GM12891 (cell line): ENCODE data around the gene WDR3.

Experiments
- DNase-seq: peaks from one replicate; pipeline ENCODE4 v3.0.0; 2011; ENCODE audit warnings: low spot score; ENCODE audit not compliant: insufficient read length
- FAIRE-seq: peaks from 2 replicates; lab custom pipeline; 2011; peaks lifted over from hg19 to GRCh38; lab: Jason Lieb, UNC
- PAX5 ChIP-seq: IDR thresholded peaks from 2 replicates; pipeline ENCODE4 v1.6.1; 2011; ENCODE audit warnings: low read length, moderate library complexity, mild to moderate bottlenecking; ENCODE audit not compliant: insufficient read depth, severe bottlenecking
- POLR2A ChIP-seq: IDR thresholded peaks from 2 replicates; pipeline ENCODE4 v1.6.1; 2011; ENCODE audit warnings: low read depth, low read length, control low read depth
- POLR2AphosphoS5 ChIP-seq: IDR thresholded peaks from 2 replicates; pipeline ENCODE4 v1.6.1; 2011; ENCODE audit warnings: low read depth, low read length, control low read depth
- POU2F2 ChIP-seq: IDR thresholded peaks from 2 replicates; pipeline ENCODE4 v1.6.1; 2011; ENCODE audit warnings: low read depth, mild to moderate bottlenecking, control low read depth, low read length, moderate library complexity
- SPI1 ChIP-seq: IDR thresholded peaks from 2 replicates; pipeline ENCODE4 v1.6.1; 2011; ENCODE audit warnings: low read depth, low read length, control low read depth
- TAF1 ChIP-seq: IDR thresholded peaks from 2 replicates; pipeline ENCODE4 v1.6.1; 2011; ENCODE audit warnings: low read depth, low read length, control low read depth

WDR3 gene

DNA sequence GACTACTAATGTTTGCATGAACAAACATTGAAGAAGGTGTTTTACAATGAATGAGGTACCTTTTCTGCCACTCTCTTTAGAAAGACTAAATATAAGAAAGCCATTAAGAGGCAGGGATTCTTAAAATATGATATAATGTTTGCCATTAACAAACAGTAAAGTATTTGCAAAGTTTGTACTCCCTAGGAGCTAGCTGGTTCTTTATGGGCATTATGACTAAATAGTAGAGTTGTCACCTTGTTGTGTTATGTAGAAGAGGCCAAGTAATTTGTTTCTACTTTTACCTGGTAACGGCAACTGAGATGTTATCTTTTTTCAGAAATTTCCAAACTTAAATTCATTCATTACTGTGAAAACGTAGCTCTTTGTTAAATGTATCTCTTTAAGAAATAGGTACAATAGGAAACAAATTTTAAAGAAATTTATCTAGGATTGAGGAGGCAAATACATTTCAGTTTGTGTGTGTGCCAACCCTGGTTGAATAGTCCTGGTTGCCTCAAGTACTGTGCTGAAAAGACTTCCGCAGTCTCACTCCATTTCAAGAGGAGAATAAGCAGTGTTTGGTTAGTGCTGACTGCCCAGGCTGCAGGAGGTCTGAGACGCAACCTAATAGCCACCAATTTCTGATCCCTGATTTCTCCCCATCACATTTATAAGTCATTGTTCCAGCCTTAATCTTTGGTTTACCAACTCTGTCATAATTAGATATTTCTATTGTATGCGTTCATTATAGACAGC, 52.1 kb downstream of the WDR3 start:
- TF ChIP-seq POLR2AphosphoS5 (no peak), SPI1 (no peak), POLR2A (no peak), POU2F2 (no peak), PAX5 (no peak), TAF1 (no peak)
- no peak for FAIRE-seq
- no peak for DNase-seq

DNA sequence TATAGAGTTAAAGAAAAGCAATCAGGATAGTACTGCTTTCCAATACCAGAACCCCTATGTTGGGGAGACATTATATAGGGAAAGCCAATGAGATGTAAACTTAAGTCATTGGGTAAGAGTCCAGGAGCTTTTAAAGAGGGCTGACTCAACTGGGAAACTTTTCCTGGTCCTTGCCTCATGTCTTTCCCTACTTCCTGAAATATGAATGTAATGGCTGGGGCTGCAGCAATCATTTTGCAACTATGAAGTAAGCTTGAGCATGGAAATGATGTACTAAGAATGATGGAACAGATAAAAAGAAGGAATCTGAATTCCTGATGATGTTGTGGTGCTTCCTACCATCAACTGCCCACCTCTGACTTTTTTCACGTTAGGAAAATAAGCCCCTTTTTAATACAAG, 55.7 kb downstream of the WDR3 start:
- no peak for TF ChIP-seq TAF1
- TF ChIP-seq POLR2A: no peak
- TF ChIP-seq POLR2AphosphoS5: no peak
- no peak for TF ChIP-seq POU2F2
- no peak for TF ChIP-seq PAX5
- TF ChIP-seq SPI1: no peak
- no peak for FAIRE-seq
- no peak for DNase-seq

DNA sequence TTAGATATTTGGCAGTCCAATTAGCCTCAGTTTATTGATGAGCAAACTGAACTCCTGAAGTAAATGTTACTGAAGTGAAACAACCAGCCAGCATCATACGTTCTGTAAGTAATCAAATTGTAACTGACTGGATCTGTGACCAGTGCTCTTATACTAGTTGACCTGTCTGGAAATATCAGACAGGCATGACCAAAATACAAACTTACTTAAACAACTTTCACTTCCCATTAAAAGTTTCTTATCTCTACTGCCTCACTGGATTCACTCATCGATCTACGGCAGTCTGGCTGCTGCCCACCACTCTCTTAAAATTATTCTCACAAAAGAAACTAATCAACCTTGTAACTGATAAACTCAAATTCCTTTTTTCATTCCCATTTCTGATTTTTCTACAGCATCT, 56.4 kb downstream of the WDR3 start:
- TF ChIP-seq POU2F2 (no peak), POLR2A (no peak), POLR2AphosphoS5 (no peak), PAX5 (no peak), TAF1 (no peak), SPI1 (peak; percentile 84)
- no peak for DNase-seq
- no peak for FAIRE-seq

DNA sequence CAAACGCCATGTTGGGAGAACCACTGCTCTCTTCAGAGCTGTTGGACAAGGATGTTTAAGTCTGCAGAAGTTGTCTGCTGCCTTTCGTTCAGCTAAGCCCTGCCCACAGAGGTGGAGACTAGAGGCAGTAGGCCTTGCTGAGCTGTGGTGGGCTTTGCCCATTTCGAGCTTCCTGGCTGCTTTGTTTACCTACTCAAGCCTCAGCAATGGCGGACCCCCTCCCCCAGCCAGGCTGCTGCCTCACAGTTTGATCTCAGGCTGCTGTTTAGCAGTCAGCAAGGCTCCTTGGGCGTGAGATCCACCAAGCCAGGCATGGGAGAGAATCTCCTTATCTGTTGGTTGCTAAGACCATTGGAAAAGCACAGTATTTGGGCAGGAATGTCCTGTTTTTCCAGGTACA, 74.8 kb downstream of the WDR3 start:
- FAIRE-seq (no peak), DNase-seq (no peak)
- TF ChIP-seq POU2F2 (no peak), POLR2A (no peak), TAF1 (no peak), SPI1 (no peak), POLR2AphosphoS5 (no peak), PAX5 (no peak)

DNA sequence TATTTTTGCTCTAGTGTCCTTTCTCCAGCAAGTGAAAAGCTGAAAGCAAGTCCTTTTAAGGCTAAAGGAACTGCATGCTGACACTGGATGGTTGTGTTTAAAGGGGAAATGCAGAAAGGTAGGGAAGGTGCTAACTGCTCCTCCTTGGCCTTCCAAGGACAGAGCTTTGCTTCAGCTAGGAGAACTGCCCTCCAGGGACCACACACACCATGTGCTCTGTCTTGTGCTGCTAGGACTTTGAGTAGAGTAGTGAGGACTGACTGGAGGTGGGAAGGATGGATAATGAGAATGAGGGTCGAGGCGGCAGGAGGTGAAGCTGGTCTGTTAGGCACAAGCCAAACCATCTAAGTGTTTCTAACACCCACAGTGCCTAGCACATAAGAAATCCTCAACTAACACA, 77.9 kb downstream of the WDR3 start:
- DNase-seq (no peak), FAIRE-seq (no peak)
- TF ChIP-seq PAX5: no peak
- no peak for TF ChIP-seq POLR2A
- TF ChIP-seq POLR2AphosphoS5: no peak
- no peak for TF ChIP-seq SPI1
- TF ChIP-seq TAF1: no peak
- TF ChIP-seq POU2F2: no peak

DNA sequence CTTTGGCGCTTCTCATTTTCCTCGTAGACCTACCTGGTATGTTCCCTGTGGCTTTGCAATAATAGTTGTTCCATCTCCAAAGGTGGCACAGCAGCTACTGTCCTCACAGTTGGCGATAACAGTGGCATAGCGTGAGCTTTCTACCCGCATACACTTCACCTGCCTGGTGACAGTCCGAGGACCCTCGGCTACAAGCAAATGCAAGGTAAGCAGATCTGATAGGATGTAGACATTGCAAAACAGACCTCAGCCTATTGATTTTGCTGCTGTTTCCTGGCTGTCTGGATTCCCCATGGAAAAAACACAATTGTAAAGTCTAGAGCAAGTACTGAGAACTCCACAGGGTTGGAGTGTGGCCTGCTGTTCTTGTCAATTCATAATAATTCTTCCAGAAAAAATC, 78.5 kb downstream of the WDR3 start:
- no peak for DNase-seq
- no peak for FAIRE-seq
- TF ChIP-seq SPI1: no peak
- no peak for TF ChIP-seq PAX5
- TF ChIP-seq POU2F2: no peak
- TF ChIP-seq POLR2AphosphoS5: no peak
- no peak for TF ChIP-seq POLR2A
- no peak for TF ChIP-seq TAF1

DNA sequence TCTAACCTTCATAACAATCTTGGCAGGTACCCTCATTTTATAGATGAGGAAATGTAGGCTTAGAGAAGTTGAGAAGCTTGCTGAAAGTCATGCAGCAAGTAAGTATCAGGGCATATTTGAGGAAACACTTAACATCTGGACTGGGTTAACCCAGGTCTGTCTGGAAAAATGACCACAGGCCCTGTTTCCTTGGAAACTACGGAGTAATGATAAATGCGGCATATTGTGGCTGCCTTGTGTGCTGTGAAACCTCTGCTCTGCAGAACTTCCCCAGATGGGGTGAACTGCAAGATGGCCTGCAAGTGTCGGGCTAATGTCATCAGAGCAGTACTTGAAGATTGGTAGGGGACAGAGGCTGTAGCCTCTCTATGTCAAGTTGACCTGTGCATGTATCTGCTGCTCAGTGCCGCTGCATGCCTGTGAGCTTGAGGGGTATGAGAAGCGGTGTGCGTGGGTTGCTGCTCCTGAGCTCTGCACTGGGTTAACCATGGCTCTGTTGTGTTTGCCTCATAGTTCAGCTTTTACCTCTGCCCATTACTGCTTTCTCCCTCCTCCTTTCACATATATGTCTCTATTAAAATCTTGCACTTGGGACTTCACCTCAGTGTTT, 83.1 kb downstream of the WDR3 start:
- no peak for TF ChIP-seq POLR2AphosphoS5
- no peak for TF ChIP-seq TAF1
- no peak for TF ChIP-seq POLR2A
- no peak for TF ChIP-seq SPI1
- TF ChIP-seq PAX5: no peak
- TF ChIP-seq POU2F2: no peak
- FAIRE-seq (no peak), DNase-seq (no peak)

DNA sequence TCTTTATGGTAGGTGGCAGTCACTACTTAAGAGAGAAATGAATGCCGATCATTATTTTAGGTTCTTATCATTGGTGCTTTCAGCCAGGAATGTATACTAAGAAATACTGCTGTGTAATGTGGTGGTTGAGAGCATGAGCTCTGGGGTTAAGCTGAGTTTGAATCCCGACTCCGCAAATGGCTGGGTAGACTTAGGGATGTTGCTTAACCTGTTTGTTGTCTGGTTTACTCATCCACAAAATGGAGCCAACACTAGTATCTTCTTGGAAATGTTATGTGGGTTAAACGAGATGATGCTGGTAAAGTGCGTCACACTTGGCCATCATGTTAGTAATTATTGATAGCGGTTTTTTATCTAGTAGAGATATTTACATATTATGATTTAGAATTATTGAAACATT, 83.8 kb downstream of the WDR3 start:
- TF ChIP-seq SPI1 (no peak), POU2F2 (no peak), POLR2AphosphoS5 (no peak), POLR2A (no peak), TAF1 (no peak), PAX5 (no peak)
- no peak for DNase-seq
- no peak for FAIRE-seq

DNA sequence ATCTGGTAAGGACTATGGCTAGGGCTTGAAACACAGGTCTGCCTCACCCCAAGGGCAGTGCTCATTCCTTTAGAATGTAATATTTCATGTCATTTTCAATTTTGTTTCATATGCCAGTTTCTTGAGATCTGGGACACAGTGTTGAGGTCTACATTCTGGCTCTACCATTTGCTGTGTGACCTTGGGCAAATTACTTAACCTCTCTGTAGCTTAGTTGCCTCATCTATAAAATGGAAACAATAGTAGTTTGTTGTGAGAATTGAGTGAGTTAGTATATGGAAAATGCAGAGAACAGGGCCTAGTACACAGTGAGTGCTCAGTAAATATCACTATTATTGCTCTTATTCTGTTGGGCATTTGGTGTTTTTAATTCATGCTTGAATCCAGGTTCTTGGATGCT, 84.4 kb downstream of the WDR3 start:
- TF ChIP-seq POLR2A (no peak), POU2F2 (no peak), SPI1 (no peak), PAX5 (no peak), POLR2AphosphoS5 (no peak), TAF1 (no peak)
- FAIRE-seq: no peak
- DNase-seq: no peak
